Tibial nerve (tissue), 3 donors: ENCODE measurements around the gene SLC36A2.

Source experiments
- CTCF ChIP-seq, 5 experiments: fragments of 200-600 bp in 3 of 5; fragments of 450-650 bp in 2 of 5; sonication (generic) in 3 of 5; IDR thresholded peaks; one replicate each; pipeline ENCODE4 v1.5.1; 2016 to 2019; ENCODE audit warnings: antibody characterized with exemption in 5 of 5, mild to moderate bottlenecking in 3 of 5, moderate library complexity in 2 of 5
- POLR2A ChIP-seq, 2 donors: fragments of 450-650 bp; IDR thresholded peaks; one replicate each; pipeline ENCODE4 v1.6.1; 2017; ENCODE audit warnings: antibody characterized with exemption in 2 of 2, mild to moderate bottlenecking in 2 of 2, moderate library complexity in 2 of 2

GRCh38 chr5:151284392-151284967 is 62.9 kb downstream of the SLC36A2 start:
- TF ChIP-seq CTCF (IDR thresholded peaks at IDR 0.05): no peak
- TF ChIP-seq POLR2A (IDR thresholded peaks at IDR 0.05): no peak
